Right renal cortex interstitium (tissue), 3 donors: Measurements from ENCODE around the gene GOLGA6B. TPM values are rescaled to one million over a fixed set of nuclear protein-coding genes. Genes with fewer than 3 reads are reported as not detected.

Experiments
- polyA plus RNA-seq, 3 donors: library from polyadenylated mRNA; unstranded; fragments of 120-200 nt; gene quantifications; one replicate each; pipeline ENCODE4 v1.2.1, GENCODE V29; 2013; ENCODE audit not compliant: insufficient read length in 3 of 3

GOLGA6B gene
- polyA plus RNA-seq, 3 donors: 0.60 TPM; not detected in 2

Other genes with a start within 250 kb of the GOLGA6B start
- 100 to 1,000 TPM; 196 to 209 (median 197) TPM for gene ARIH1, start 180.4 kb upstream of the GOLGA6B start, polyA plus RNA-seq
- gene HIGD2B, start 31.5 kb downstream of the GOLGA6B start, polyA plus RNA-seq: not detected
- gene BBS4, start 31.5 kb downstream of the GOLGA6B start, polyA plus RNA-seq: 10 to 100 TPM; 37.7 to 38.8 (median 38.4) TPM
- 10 to 100 TPM; 47.9 to 54.7 (median 51.0) TPM for gene ADPGK, start 129.1 kb downstream of the GOLGA6B start, polyA plus RNA-seq